HL-60/S4 (cell line): ENCODE results near the gene ARHGAP15.

Experiments
- in situ Hi-C: fragments of 300-500 bp; cut with MboI; formaldehyde crosslinking; loops from 2 replicates; pipeline ENCODE4 v1.14.3; 2022; ENCODE audit warnings: low sequenced_read_pairs

The ARHGAP15 gene

DNA sequence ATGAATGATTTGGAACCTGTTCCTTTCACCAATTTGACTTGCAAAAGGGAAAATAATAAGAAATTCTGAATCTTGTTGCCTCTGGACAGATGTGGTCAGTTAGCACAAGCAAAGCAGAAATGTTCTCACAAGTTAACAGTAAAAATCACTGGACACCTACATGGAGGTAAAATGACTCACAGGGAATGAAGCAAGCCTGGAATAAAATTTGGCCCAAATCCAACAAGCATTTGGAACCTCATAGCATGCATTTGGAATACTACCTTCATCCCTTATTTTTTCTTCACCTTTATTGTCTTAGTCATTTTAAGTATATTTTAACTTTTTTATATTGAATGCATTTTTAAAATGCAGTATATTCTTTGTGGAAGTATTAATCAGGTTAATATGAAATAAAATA lies 602.9 kb downstream of the ARHGAP15 start:
- in situ Hi-C loops, result no loop called here

DNA sequence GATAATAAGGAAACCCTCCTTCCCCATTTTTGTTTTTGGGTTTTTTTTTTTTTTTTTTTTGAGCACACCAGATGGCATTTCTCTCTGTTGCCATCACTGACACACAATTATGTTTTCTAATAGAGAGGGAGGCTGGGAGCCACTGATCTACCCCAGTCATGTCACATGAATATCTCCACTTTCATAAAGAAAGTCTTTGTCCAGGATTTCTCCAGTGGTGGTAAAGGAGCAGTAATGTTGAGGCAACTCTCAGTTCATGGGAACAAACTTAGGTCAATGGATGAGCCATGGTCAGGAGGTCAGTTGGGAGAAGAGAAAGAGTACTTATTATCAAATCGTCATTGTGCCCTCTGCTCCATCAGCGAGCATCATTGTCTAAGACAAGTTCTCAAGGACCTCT lies 603.7 kb downstream of the ARHGAP15 start:
- in situ Hi-C loops, result no loop called here

DNA sequence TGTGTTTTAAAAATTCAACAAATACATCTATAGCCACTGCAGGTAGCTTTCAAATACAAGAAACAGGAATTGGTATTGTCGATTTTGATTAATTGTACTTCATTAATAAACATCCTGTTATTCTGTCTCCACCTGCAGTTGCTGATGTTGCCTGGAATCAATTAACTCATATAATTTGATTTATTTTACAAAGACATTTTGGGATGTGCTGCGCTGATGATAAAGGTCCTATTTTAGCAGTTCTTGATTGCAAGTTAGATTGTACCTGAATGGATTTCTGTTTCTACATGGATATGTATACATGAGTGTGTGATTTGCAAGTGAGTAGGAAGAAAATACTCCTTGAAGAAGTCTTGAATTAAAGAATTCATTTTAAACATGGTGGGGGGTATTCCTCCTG lies 605.3 kb downstream of the ARHGAP15 start:
- in situ Hi-C loops, result no loop called here

DNA sequence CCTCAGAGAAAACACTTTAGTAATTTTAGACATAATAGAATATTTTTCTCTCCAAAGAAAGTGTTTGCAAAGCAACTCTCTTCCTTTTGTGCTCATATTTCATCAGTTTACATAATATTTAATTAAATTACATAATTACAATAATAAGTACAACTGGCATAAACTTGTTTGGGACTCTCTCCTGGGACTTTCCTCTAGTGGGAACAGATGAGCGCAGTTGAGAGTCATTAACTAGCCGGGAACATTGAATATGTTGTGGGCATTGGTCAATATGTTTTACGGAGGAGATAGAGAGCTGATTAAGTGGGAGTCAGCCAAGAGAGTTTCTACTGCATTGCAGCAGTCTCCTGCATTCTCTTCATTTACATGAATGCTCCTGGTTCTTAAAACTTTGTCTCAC lies 607.7 kb downstream of the ARHGAP15 start:
- in situ Hi-C loops, result no loop called here

DNA sequence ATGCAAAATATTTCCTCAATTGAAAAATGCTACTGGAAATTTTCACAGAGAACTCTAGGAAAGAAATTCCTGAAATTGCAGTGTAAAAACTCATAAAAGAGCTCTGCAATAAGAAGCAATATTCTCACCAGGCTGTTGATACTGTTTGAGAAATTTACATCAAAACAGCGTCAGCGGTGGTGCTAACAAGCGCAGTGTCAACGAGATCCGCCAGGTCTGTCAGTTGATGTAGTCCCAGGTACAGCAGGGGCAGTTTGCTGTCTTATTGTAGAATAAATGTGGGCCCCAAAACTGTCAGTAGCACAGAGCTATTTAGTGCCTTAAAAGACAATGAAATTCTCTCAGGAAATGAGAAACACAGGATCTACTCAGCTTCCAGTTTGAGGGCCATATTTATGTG lies 611.2 kb downstream of the ARHGAP15 start:
- in situ Hi-C loops, result no loop called here

DNA sequence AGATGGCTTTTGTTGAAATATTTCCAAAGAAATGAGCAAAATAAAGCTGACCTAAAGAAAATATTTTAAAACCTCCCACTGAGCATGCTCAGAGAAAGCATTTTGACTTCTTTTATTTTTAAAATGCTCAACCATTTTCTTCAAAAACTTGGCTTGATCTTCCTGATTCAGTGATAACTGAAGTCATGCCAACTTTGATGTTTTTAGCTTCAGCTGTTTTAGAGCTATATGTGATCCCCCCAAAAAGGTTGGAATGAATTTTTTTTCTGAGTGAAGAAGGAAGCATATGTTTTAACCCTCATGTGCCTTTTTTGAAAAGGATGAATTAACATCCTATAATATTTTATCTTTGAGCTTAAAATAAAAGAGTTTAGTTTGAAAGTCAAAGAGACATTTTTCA lies 612.0 kb downstream of the ARHGAP15 start:
- in situ Hi-C loops, result no loop called here

DNA sequence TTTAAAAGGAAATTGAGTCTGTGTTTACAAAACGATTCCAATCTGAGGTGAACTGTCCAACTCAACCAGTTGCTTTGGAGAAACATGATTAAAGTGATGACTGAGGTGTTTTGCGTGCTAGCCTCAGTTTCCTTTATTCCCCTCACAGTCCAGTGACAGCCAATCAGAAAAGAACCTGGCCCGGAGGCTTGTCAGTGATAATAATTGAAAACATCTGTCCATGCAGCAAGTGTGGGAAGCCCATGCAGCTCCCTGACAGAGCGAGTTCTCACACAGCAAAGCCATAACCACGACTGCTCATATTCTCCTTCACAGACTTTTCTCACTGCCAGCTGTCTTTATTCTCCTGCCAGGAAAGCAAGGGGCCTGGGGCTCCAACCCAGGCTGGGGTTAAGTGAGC lies 613.4 kb downstream of the ARHGAP15 start:
- in situ Hi-C loops, result no loop called here

DNA sequence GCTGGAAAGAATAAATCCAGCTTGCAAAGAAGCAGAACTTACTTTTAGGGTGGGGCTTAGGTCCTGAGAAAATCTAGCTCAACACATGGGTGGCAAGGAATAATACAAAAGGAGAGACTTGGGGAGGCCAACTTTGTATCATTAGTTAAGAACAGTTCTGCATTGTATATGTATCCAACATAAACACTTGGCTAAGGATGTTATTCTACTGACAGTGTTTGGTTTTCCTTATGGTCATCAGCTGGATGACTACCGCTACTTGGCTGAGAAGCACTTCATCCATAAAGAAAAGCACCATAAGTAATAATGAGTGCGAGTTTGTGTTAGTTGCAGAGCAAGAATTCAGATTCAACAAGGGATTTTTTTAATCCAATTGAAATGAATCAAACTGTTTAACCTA lies 614.9 kb downstream of the ARHGAP15 start:
- in situ Hi-C loops, result no loop called here

DNA sequence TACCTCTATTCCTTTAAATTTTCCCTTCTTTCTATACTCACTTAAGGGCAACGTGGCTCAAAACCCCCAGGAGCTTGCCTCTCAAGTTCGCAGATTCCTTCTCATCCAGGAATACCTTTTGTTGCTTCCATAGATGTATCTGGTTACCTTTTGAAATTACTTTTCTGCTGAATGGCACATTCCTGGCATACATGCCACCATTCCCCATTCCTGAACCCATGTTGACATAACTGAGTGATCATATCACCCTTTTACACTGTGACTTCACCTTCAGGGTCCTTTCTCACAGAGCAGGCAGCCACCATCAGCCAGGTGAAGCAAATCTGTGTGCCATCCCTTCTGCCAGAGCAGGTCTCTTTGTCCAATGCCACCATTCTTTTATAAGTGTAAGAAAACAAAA lies 615.8 kb downstream of the ARHGAP15 start:
- in situ Hi-C loops, result no loop called here

DNA sequence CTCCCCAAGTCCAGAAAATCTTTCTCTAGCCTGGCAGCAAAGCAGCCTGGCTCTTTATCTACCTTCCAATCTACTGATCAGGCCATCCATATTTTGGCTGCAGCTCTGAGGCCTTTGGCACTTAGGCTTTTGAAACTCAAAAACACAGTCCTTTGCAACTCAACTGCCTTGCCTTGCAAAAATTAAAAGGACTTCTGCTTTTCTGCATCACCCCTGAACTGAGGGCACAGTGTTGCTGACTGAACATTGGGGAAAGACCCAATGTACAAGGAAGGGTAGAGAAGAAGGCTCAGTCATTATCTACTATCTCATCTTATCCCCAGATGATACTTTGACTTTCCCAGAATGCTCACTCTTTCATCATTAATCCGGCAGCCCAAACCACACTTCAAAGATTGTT lies 625.5 kb downstream of the ARHGAP15 start:
- in situ Hi-C loops, result no loop called here

DNA sequence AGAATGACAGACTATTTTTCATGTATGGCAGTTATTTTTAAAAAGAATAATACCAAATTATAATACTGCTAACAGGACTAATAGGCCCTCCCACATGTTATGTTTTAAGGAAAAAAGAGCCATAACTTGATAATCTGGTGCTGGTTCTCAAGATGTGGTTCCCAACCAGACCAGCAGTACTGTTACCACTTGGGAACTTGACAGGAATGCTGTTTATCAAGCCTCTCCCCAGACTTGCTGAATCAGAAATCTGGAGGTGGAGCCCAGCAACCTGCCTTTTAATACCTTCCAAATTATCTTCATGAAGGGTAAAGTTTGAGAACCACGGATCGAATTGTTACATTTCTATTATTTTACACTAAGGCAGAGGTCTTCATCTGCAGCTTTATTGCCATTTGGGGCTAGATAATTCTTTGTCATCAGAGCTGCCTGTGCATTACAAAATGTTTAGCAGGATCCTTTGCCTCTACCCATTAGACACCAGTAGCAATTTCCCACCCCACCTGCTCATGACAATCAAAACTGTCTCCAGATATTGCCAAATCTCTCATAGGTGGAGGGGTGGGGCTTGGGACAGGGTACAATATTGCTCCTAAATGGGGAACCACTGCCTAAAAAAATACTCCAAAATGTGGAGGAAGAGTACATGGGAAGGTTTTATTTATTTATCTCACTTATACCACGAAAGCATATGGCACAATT lies 629.6 kb downstream of the ARHGAP15 start:
- in situ Hi-C loops, result no loop called here

DNA sequence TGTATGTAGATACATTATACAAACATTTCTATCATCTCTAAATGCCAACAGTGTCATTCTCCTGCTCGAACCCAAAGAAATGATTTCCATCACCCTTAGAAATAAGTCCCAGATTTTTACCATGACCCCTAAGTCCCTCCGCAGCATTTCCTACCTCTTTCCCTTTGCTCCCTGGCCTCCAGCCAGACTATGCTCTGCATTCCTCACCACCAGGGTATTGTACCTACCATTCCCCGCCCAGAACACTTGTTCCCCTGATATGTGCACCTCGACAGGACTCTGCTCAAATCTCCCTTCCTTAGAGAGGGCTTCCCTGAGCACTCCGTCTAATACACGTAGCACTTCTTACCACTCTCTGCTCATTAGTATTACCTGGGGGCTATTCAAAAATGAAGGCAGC lies 630.2 kb downstream of the ARHGAP15 start:
- in situ Hi-C loops, result no loop called here

DNA sequence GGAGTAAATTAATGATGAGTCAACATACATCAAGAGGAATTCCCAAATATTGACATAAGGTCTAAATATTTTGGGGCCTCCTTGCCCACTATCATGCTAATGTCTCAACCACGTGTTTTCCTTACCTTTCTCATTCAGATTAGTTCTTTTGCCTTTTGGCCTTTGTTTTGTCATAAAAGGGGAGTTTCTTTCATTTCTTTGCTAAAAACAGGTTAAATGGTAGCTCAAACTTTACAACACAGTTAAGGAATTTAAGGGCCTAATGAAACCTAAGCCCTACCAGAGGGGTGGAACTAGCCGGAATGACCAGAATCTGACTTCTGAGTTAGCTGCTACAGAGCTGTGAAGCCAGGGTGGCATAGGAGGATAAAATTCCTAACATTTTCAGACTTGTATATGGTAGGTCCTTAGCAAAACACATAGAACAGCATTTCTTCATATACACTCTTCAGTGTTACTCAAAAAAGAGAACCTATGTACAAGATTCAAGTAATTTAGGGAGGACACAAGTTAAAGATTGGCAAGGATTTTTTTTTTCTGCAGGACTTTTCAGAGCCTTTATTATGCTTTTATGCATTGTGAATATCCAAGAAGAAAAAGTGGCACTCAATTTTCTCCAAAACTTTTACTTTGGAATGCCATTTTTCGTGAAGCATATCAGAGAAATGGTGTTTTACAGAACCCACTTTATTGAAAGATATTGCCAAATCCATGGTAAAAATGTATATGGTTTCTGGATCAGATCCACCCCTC lies 633.1 kb downstream of the ARHGAP15 start:
- in situ Hi-C loops, result no loop called here

DNA sequence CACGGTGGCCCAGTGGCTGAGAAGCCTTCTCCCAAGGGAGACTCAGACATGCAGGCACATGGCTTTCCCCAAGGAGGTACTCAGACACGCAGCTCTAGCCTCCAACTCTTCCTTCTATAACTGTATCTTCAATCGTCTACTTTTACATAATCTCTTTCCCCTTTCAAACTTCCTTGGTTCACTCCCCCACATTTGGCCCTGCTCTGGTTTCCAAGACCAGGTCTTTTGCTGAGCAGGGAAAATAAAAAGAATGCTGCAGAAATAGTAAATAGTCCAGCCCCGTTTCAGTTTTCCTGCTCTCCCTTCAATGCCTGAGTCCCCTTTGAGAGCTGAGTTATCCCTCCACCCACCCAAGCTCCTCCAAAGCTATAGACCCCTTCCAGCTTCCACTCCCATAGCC lies 635.0 kb downstream of the ARHGAP15 start:
- in situ Hi-C loops, result no loop called here

DNA sequence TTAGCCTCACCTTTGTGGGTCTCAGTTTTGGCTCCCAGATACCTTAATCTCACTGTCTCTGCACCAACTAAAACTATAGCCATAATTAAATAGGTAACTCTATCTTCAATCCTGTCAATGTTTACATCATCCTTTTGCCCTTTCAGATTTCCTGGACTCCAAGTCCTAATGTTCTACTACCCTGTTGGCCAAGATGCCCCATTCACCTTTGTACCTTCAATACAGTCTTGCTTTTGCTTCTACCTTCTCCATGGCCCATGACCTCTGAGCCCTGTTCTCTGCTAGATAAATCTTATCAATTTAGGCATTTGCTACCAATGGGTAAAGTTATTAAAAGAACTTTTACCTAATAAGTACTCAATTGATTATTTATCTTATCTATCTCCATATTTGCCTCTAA lies 635.5 kb downstream of the ARHGAP15 start:
- in situ Hi-C loops, result no loop called here

DNA sequence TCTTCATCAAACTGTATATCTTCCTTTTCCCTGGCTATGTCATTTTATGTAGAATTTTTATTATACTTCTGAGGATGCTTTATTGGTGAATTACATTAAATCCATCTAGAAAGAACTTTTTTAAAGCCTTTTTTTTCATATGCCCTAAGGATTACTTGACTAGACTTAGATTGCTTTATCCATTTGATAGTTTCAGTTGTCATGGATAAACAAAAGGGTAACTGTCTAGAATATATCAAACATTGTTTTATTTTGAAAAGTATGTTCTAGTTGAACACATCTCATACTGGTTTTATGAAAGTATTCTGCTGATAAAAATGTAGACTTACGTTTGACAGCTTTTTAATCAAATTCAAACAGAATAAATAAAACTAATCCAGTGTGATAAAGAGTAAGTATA lies 639.8 kb downstream of the ARHGAP15 start:
- in situ Hi-C loops, result no loop called here

DNA sequence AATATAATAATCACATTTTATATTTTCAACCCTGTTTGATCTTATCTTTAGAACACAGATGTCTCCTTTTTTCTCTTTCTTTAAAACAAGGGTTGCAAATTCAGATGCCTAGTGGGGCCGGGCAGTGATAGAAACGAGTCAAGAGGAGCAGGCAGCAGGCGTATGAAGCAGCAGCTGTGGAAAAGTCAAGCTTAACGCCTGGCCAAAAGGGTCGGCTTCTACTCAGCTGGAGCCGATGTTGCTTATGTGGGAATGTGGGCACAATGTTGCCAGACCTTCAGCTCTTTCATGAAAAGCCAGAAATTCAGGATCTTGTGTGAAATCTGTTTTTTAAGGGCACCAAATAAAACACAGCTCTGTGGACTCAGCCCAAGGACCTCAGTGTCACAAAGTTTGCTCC lies 642.7 kb downstream of the ARHGAP15 start:
- in situ Hi-C loops, result no loop called here

DNA sequence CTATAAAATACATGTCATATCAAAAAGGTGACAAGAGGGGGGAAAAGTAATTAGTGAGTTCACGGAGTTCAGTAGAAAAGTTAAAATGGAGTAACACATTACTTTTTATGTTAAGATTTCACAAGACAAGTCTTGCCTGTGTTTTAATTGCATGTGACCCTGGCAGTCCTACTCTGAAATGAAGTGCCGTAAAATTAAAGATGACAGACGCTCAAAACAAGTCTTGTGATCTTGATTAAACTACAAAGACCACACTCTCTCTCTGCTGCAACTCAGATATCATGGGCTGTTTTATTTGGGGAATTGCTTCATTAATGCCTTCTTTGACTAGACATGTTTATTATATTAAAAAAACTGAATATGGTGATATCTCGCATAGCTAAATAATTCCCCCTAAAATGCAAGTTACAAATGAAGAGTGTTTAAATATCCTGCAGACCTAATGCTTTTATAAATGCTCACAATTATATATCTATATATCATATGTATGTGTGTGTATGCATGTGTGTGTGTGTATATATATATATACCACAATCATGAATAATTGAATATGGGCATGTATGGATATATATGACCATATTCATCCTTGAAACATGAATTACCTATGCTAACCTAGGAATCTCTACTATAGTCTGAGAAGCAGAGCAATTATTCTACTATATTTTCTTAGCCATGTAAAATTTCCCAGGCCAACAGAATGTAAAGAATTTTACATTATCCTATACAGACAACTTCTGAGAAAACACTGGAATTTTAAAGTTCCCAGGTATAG lies 647.5 kb downstream of the ARHGAP15 start:
- in situ Hi-C loops, result no loop called here

DNA sequence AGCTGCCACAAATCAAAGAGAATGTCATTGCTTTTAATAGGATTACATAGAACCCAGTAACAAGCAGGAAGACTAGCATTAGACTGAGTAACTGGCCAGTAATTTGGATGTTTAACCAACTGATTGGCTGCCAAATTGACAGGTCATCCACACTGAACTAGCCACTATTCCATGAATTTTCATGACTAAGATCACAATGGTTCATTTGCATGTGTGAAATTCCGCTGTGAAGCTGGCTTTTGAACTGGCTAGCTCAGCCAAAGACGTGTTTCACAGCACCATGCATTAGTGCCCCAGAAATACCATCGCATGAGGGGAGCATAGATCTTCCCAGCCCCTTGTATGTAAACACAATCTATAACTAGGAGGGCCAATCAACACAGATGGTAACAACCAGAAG lies 649.8 kb downstream of the ARHGAP15 start:
- in situ Hi-C loops, result no loop called here

DNA sequence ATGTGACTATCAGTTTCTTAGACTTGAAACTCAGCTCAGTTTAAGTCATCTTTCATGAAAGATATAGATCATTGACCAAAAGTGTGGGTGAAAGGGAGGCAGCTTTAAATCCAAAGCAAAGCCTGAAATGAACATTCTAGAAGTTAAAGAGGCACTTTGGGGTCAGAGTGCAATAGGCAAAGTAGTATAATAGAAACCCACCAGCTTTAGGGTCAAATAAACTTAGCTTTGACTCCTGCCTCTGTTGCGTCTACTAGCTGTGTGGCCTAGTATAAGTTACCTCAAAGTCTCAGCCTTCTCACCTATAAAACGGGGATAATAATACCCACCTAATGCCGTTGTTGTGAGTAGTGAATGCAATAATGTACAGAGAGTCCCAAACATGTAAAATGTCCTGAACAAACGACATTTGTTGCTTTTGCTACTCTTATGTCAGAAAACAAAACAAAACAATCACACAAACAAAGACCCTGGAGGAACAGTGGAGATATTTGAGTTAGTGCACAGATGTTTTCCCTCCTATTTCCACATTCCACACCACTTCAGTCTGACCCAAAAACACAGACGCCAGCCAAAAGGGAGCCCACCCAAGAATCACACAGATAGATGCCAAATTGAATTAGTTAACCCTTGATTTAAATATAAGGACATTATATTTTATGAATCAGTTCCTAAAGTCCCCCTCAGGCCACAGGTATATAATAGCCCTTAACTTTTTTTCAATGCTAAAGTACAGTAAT lies 657.0 kb downstream of the ARHGAP15 start:
- in situ Hi-C loops, result no loop called here

DNA sequence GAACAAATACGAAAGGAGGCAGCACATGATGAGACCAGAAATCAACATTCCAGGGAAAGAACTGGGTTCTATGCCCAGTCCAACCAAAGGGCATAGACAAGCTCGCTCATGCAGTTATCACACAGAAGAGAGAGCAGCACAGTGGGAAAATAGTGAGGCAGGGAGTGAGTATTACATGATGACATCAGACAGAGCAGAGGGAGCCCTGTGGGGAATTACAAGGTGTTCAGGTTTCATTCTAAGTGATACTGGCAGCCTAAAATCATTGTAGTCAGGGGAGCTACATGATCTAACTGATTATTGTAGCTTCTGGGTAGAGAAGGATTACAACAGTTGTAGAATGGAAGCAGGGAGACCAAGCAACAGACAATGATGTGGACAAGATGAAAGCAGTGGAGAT lies 658.5 kb downstream of the ARHGAP15 start:
- in situ Hi-C loops, result no loop called here
